HCT116 (cell line): ENCODE measurements around the gene RILPL1. TPM values are rescaled to one million over a fixed set of nuclear protein-coding genes. Genes with fewer than 3 reads are reported as not detected.

Experiments used
- ATAC-seq: fragments of 200-7000 bp; cut with Tn5 transposase; 2 replicates; pipeline ENCODE4 v1.9.1; 2020; ENCODE audit warnings: mild to moderate bottlenecking, moderate library complexity
- BruUV-seq: library from RNA; stranded (reverse); fragments of 400-500 nt; replicated peaks from 2 replicates; lab custom pipeline; 2021; lab: Mats Ljungman, UMichigan
- CTCF ChIA-PET: fragments of 300-600 bp; sonication (Branson Sonifier 250); formaldehyde crosslinking; loops from one replicate; lab custom pipeline; 2021; ENCODE audit warnings: antibody characterized with exemption; lab: Charles Lee
- POLR2A ChIA-PET: fragments of 300-600, 350-600 bp; sonication (Branson Sonifier 250); formaldehyde crosslinking; loops from one replicate; lab custom pipeline; 2021; ENCODE audit warnings: antibody characterized with exemption; lab: Charles Lee
- RAD21 ChIA-PET, 2 experiments: fragments of 300-600 bp; sonication (Branson Sonifier 250); formaldehyde crosslinking; loops; one replicate each; lab custom pipeline; 2023; ENCODE audit warnings: low total read pairs in 2 of 2; ENCODE audit not compliant: uncharacterized antibody in 2 of 2, unreplicated experiment in 2 of 2, low non-redundant PET in 1 of 2; lab: Charles Lee
- DNase-seq: peaks from one replicate; pipeline ENCODE4 v3.0.0-alpha.2; 2010; ENCODE audit warnings: low read depth, low spot score
- H2AFZ ChIP-seq: fragments of 200-600 bp; shearing (Covaris generic), sonication (generic); 2 replicates; pipeline ENCODE4 v1.6.1; 2017; ENCODE audit warnings: low read depth, mixed run types, mixed read lengths, antibody characterized with exemption, low read length; ENCODE audit not compliant: poor library complexity, severe bottlenecking
- H3K27ac ChIP-seq: 2 replicates; pipeline ENCODE4 v1.5.1; 2012; ENCODE audit warnings: low read depth, low read length
- H3K27me3 ChIP-seq: fragments of 200-600 bp; sonication (generic); 2 replicates; pipeline ENCODE4 v1.6.1; 2016; ENCODE audit warnings: mixed run types, low read length, mixed read lengths; ENCODE audit not compliant: insufficient read depth
- H3K36me3 ChIP-seq, 2 experiments: fragments of 200-500 bp in 1 of 2; fragments of 200-600 bp in 1 of 2; sonication (Bioruptor generic) in 1 of 2; sonication (generic) in 1 of 2; 2 replicates each; pipeline versions ENCODE4 v1.5.1 to v1.6.1; 2014 to 2016; ENCODE audit warnings: low read length in 2 of 2, inconsistent platforms in 1 of 2, mixed read lengths in 1 of 2, mixed run types in 1 of 2; ENCODE audit not compliant: insufficient read depth in 2 of 2, control insufficient read depth in 1 of 2
- H3K4me1 ChIP-seq, 2 experiments: fragments of 200-600 bp in 1 of 2; sonication (generic) in 1 of 2; 2 replicates each; pipeline versions ENCODE4 v1.5.1 to v1.6.1; 2012 to 2017; ENCODE audit warnings: low read length in 2 of 2, inconsistent platforms in 1 of 2, mild to moderate bottlenecking in 1 of 2, mixed read lengths in 1 of 2, mixed run types in 1 of 2, moderate library complexity in 1 of 2; ENCODE audit not compliant: insufficient read depth in 2 of 2, control insufficient read depth in 1 of 2
- H3K4me2 ChIP-seq: fragments of 200-600 bp; sonication (generic); 2 replicates; pipeline ENCODE4 v1.6.1; 2017; ENCODE audit warnings: mixed run types, low read length, mixed read lengths
- H3K4me3 ChIP-seq, 2 experiments: fragments of 200-600 bp in 1 of 2; sonication (generic) in 1 of 2; replicated peaks in 1 of 2; 2 replicates each; pipeline ENCODE4 v1.5.1; 2011 to 2016; ENCODE audit warnings: low read length in 2 of 2, control low read depth in 1 of 2, low read depth in 1 of 2, mild to moderate bottlenecking in 1 of 2, mixed read lengths in 1 of 2, mixed run types in 1 of 2
- H3K79me2 ChIP-seq: fragments of 200-600 bp; sonication (generic); 2 replicates; pipeline ENCODE4 v1.6.1; 2017; ENCODE audit warnings: mild to moderate bottlenecking, mixed run types, low read length, moderate library complexity, mixed read lengths; ENCODE audit not compliant: insufficient read depth
- H3K9ac ChIP-seq: fragments of 200-600 bp; sonication (generic); 2 replicates; pipeline ENCODE4 v1.6.1; 2016; ENCODE audit warnings: low read length, mixed read lengths
- H3K9me2 ChIP-seq: fragments of 200-600 bp; sonication (generic), shearing (Covaris generic); 2 replicates; pipeline ENCODE4 v1.6.1; 2017; ENCODE audit warnings: mixed run types, mild to moderate bottlenecking, moderate library complexity; ENCODE audit not compliant: insufficient read depth
- H3K9me3 ChIP-seq, 2 experiments: fragments of 200-500 bp in 1 of 2; fragments of 200-600 bp in 1 of 2; sonication (Bioruptor generic) in 1 of 2; sonication (generic) in 1 of 2; 2 replicates each; pipeline ENCODE4 v1.6.1; 2014 to 2017; ENCODE audit warnings: low read length in 2 of 2, mixed read lengths in 2 of 2, inconsistent platforms in 1 of 2, low read depth in 1 of 2, mild to moderate bottlenecking in 1 of 2, mixed run types in 1 of 2, moderate library complexity in 1 of 2; ENCODE audit not compliant: control insufficient read depth in 1 of 2, insufficient read depth in 1 of 2
- H4K20me1 ChIP-seq: fragments of 200-600 bp; sonication (generic), shearing (Covaris generic); 2 replicates; pipeline ENCODE4 v1.6.1; 2017; ENCODE audit warnings: mixed run types, mild to moderate bottlenecking, moderate library complexity; ENCODE audit not compliant: insufficient read depth
- CBX3 ChIP-seq: IDR thresholded peaks from 2 replicates; pipeline ENCODE4 v1.6.1; 2012; ENCODE audit warnings: low read depth
- CEBPB ChIP-seq: IDR thresholded peaks from 2 replicates; pipeline ENCODE4 v1.6.1; 2012; ENCODE audit warnings: low read depth
- CTCF ChIP-seq, 3 experiments: fragments of 200-600 bp in 1 of 3; sonication (generic) in 1 of 3; IDR thresholded peaks in 2 of 3; conservative IDR thresholded peaks in 1 of 3; 2 replicates each; pipeline ENCODE4 v1.5.1; 2012 to 2017; ENCODE audit warnings: low read depth in 2 of 3, low read length in 2 of 3, antibody characterized with exemption in 1 of 3, borderline replicate concordance in 1 of 3, control low read depth in 1 of 3, mild to moderate bottlenecking in 1 of 3, mixed read lengths in 1 of 3, mixed run types in 1 of 3, moderate library complexity in 1 of 3; ENCODE audit not compliant: insufficient read depth in 1 of 3
- EGR1 ChIP-seq: IDR thresholded peaks from 2 replicates; pipeline ENCODE4 v1.6.1; 2012; ENCODE audit warnings: low read depth
- ELF1 ChIP-seq: IDR thresholded peaks from 2 replicates; pipeline ENCODE4 v1.6.1; 2012; ENCODE audit warnings: low read depth, borderline replicate concordance
- EZH2 ChIP-seq: fragments of 200-600 bp; sonication (generic); IDR thresholded peaks from 2 replicates; pipeline ENCODE4 v1.6.1; 2017; ENCODE audit warnings: antibody characterized with exemption, mixed run types
- EZH2phosphoT487 ChIP-seq: fragments of 200-600 bp; IDR thresholded peaks from 2 replicates; pipeline ENCODE4 v1.6.1; 2018; ENCODE audit warnings: antibody characterized with exemption, borderline replicate concordance
- FOSL1 ChIP-seq: IDR thresholded peaks from 2 replicates; pipeline ENCODE4 v1.6.1; 2012; ENCODE audit warnings: low read depth
- JUND ChIP-seq: IDR thresholded peaks from 2 replicates; pipeline ENCODE4 v1.6.1; 2012
- POLR2AphosphoS5 ChIP-seq: IDR thresholded peaks from 2 replicates; pipeline ENCODE4 v1.6.1; 2011; ENCODE audit warnings: mild to moderate bottlenecking, low read depth, low read length, moderate library complexity
- RAD21 ChIP-seq: IDR thresholded peaks from 2 replicates; pipeline ENCODE4 v1.6.1; 2012; ENCODE audit warnings: low read depth, mild to moderate bottlenecking
- REST ChIP-seq: IDR thresholded peaks from 2 replicates; pipeline ENCODE4 v1.6.1; 2012; ENCODE audit warnings: low read depth
- SIN3A ChIP-seq: IDR thresholded peaks from 2 replicates; pipeline ENCODE4 v1.6.1; 2012; ENCODE audit warnings: low read depth
- TCF7L2 ChIP-seq: IDR thresholded peaks from 2 replicates; pipeline ENCODE4 v1.7.0; 2011; ENCODE audit warnings: borderline replicate concordance, inconsistent platforms; ENCODE audit not compliant: insufficient read depth, insufficient read length; ENCODE audit errors: extremely low read depth
- YY1 ChIP-seq: IDR thresholded peaks from 2 replicates; pipeline ENCODE4 v1.6.1; 2011; ENCODE audit warnings: low read length, low read depth, moderate library complexity, mild to moderate bottlenecking; ENCODE audit not compliant: insufficient replicate concordance; ENCODE audit errors: extremely low read depth
- ZBTB33 ChIP-seq: IDR thresholded peaks from 2 replicates; pipeline ENCODE4 v1.6.1; 2011; ENCODE audit warnings: mild to moderate bottlenecking, low read length, moderate library complexity; ENCODE audit not compliant: insufficient replicate concordance; ENCODE audit errors: extremely low read depth
- ZNF274 ChIP-seq: fragments of 200-500 bp; sonication (Bioruptor generic); IDR thresholded peaks from 2 replicates; pipeline ENCODE4 v1.6.1; 2014; ENCODE audit warnings: mild to moderate bottlenecking, low read depth, low read length, inconsistent platforms
- intact Hi-C: fragments of 100-400 bp; cut with micrococcal nuclease; formaldehyde crosslinking; loops from 2 replicates; pipeline ENCODE4 v1.10.0; 2022
- total RNA-seq: library from RNA; stranded (reverse); gene quantifications from one replicate; pipeline ENCODE4 v1.2.1, GENCODE V29; 2021; ENCODE audit not compliant: unreplicated experiment

Gene RILPL1
- total RNA-seq, 1 experiment from 2014 or later = 11.8 TPM

- Histone ChIP-seq H3K4me3 (no peak overlapping the region), H3K9me3 (no peaks in the 10 kb centered on the region), H3K4me2 (no peak overlapping the region), H3K9ac (no peak overlapping the region), H3K27me3 (no peaks in the 10 kb centered on the region), H3K27ac (no peak overlapping the region), H3K9me2 (no peaks in the 10 kb centered on the region), H4K20me1 (no peaks in the 10 kb centered on the region), H3K4me1 (peaks cover 7 to 20% of the 10 kb centered on the region in 2 experiments; a peak in 3 of 4 replicates)
- POLR2A ChIA-PET = no interaction called here
- ATAC-seq (no peak), DNase-seq (no peak)
- BruUV-seq = no TSS peak
- intact Hi-C loops = loop anchor here (5.0 kb wide), 1 partner anchor 51 kb away; the partner anchor contains the start of gene TMED2
- TF ChIP-seq REST (no peak), YY1 (no peak), POLR2AphosphoS5 (no peak), EZH2phosphoT487 (no peak), ZBTB33 (no peak), CTCF (IDR thresholded peaks at IDR 0.05 in 2 of 3, conservative IDR thresholded peaks at IDR 0.05 in 1 of 3; ENCODE audit: borderline replicate concordance in 1 of 3, insufficient read depth in 1 of 3, low read depth in 2 of 3, low read length in 2 of 3) (no peak), TCF7L2 (no peak), ZNF274 (no peak), FOSL1 (no peak), CEBPB (no peak), RAD21 (no peak), JUND (no peak), EZH2 (no peak), ELF1 (no peak), CBX3 (no peak), SIN3A (no peak), EGR1 (no peak)
- TF ChIP-seq, all 23 proteins: peak for 0
- ChIA-PET RAD21 (no interaction called here), CTCF (no interaction called here)
- Histone ChIP-seq H3K36me3 (peaks cover 0 to 8% of the 10 kb centered on the region in 2 experiments; a peak in 2 of 4 replicates), H2AFZ (no peak overlapping the region), H3K79me2 (peaks cover 23% of the 10 kb centered on the region)
These were observed 2.4 kb downstream of the RILPL1 start for GRCh38 chr12:123531091-123531490.
